DMS153 treated with DMSO at 0.1 percent for 48 hours (cell line): Measurements from ENCODE around the gene HCN3.

Source experiments
- DNase-seq: peaks from one replicate; lab custom pipeline; 2025; ENCODE audit not compliant: unreplicated experiment; lab: John Stamatoyannopoulos, UW

HCN3 gene

GRCh38 chr1:155254228-155254713 lies 23.0 kb upstream of the HCN3 start:
- DNase-seq: no peak

GRCh38 chr1:155254714-155255242 lies 22.5 kb upstream of the HCN3 start:
- DNase-seq: no peak

- DNase-seq: peak; percentile 82
Observed at GRCh38 chr1:155255243-155256007, 21.8 kb upstream of the HCN3 start, which contains the start of gene ENTREP3. Gene ENTREP3 (minus strand): TSS chr1:155255483. CDS start chr1:155254877, 606 bp downstream.

- DNase-seq: no peak
Observed at GRCh38 chr1:155256058-155256852, 21.0 kb upstream of the HCN3 start.

- DNase-seq: no peak
Observed at GRCh38 chr1:155260276-155260675, 17.0 kb upstream of the HCN3 start.

GRCh38 chr1:155261493-155261851 lies 15.8 kb upstream of the HCN3 start:
- DNase-seq: no peak

GRCh38 chr1:155261852-155262673 lies 15.2 kb upstream of the HCN3 start, which contains the start of gene SCAMP3:
Gene SCAMP3 (minus strand): TSS chr1:155262360. CDS start chr1:155262151, 209 bp downstream.
- DNase-seq: peak; percentile 99

- DNase-seq: no peak
Observed at GRCh38 chr1:155263067-155263466, 14.2 kb upstream of the HCN3 start.

- DNase-seq: no peak
Observed at GRCh38 chr1:155266553-155266952, 10.7 kb upstream of the HCN3 start.

GRCh38 chr1:155267373-155267772 lies 9.9 kb upstream of the HCN3 start:
- no peak for DNase-seq

- no peak for DNase-seq
Observed at GRCh38 chr1:155268630-155269029, 8.6 kb upstream of the HCN3 start.

- DNase-seq: no peak
Observed at GRCh38 chr1:155269381-155269780, 7.9 kb upstream of the HCN3 start.

- DNase-seq: peak; percentile 67
Observed at GRCh38 chr1:155272466-155273342, 4.6 kb upstream of the HCN3 start.

- peak; percentile 99 for DNase-seq
Observed at GRCh38 chr1:155273343-155274245, 3.7 kb upstream of the HCN3 start, which contains the start of gene CLK2. Gene CLK2 (minus strand): TSS chr1:155273504. CDS start chr1:155270977, 2,527 bp downstream.

GRCh38 chr1:155277902-155278688 lies 832 bp downstream of the HCN3 start:
- peak; percentile 79 for DNase-seq

- DNase-seq: no peak
Observed at GRCh38 chr1:155278689-155279160, 1.5 kb downstream of the HCN3 start.

- no peak for DNase-seq
Observed at GRCh38 chr1:155279268-155279667, 2.0 kb downstream of the HCN3 start.
